HepG2 (cell line): ENCODE data around the gene CCNB1. TPM values are rescaled to one million over a fixed set of nuclear protein-coding genes. Genes with fewer than 3 reads are reported as not detected.
"Not testable (repeated sequence)": the region's sequence is repeated elsewhere in the genome, so short reads cannot be mapped to it uniquely, and the experiment has no call there.

Experiments
- ATAC-seq: fragments of 200-7000 bp; cut with Tn5 transposase; 3 replicates; pipeline ENCODE4 v1.9.1; 2020; ENCODE audit warnings: mild to moderate bottlenecking, moderate library complexity
- BruUV-seq: library from RNA; stranded (reverse); fragments of 400-500 nt; replicated peaks from 2 replicates; lab custom pipeline; 2021; lab: Mats Ljungman, UMichigan
- CTCF ChIA-PET: fragments of 300-600 bp; formaldehyde crosslinking; extraction: SDS; loops from one replicate; lab custom pipeline; 2021; ENCODE audit warnings: low total read pairs, inconsistent platforms, low intra/inter-chr PET ratio; lab: Yijun Ruan, JAX
- POLR2A ChIA-PET: fragments of 350-600 bp; sonication (Branson Sonifier 250); formaldehyde crosslinking; loops from one replicate; lab custom pipeline; 2020; ENCODE audit warnings: antibody characterized with exemption, inconsistent platforms; lab: Yijun Ruan, JAX
- DNase-seq: peaks from one replicate; pipeline ENCODE4 v3.0.0-alpha.2; 2015; ENCODE audit warnings: low spot score
- FAIRE-seq: peaks from 3 replicates; lab custom pipeline; 2011; peaks lifted over from hg19 to GRCh38; lab: Jason Lieb, UNC
- H2AFZ ChIP-seq: one replicate; pipeline ENCODE4 v1.6.1; 2011; ENCODE audit warnings: low read length, inconsistent platforms
- H3K27ac ChIP-seq: fragments of 300-600 bp; 3 replicates; pipeline ENCODE4 v1.8.0; 2011; ENCODE audit warnings: mixed run types, mild to moderate bottlenecking, mixed read lengths, low read length, inconsistent platforms; ENCODE audit not compliant: insufficient read depth; ENCODE audit errors: extremely low read length
- H3K27me3 ChIP-seq, 2 experiments: fragments of 200-600 bp in 1 of 2; 2 replicates in 1 of 2; 3 replicates in 1 of 2; pipeline versions ENCODE4 v1.6.0 to v1.8.0; 2011; ENCODE audit warnings: low read length in 2 of 2, mild to moderate bottlenecking in 2 of 2, moderate library complexity in 2 of 2, inconsistent platforms in 1 of 2; ENCODE audit not compliant: insufficient read depth in 2 of 2, control insufficient read depth in 1 of 2
- H3K36me3 ChIP-seq, 2 experiments: fragments of 200-600 bp in 1 of 2; replicated peaks in 1 of 2; 2 replicates in 1 of 2; 3 replicates in 1 of 2; pipeline versions ENCODE4 v1.5.1 to v1.8.0; 2011; ENCODE audit warnings: low read length in 2 of 2, inconsistent platforms in 1 of 2; ENCODE audit not compliant: insufficient read depth in 2 of 2, control insufficient read depth in 1 of 2
- H3K4me1 ChIP-seq: 2 replicates; pipeline ENCODE4 v1.5.1; 2012; ENCODE audit warnings: low read length, inconsistent platforms; ENCODE audit not compliant: insufficient read depth
- H3K4me2 ChIP-seq: 2 replicates; pipeline ENCODE4 v1.6.0; 2011; ENCODE audit warnings: low read depth, low read length, inconsistent platforms
- H3K4me3 ChIP-seq, 3 experiments: fragments of 200-600 bp in 1 of 3; sonication (generic), shearing (Covaris generic) in 1 of 3; replicated peaks in 1 of 3; 2 replicates each; pipeline ENCODE4 v1.5.1; 2011 to 2016; ENCODE audit warnings: low read length in 3 of 3, inconsistent platforms in 2 of 3, low read depth in 2 of 3, mild to moderate bottlenecking in 2 of 3, control low read depth in 1 of 3, mixed read lengths in 1 of 3; ENCODE audit not compliant: insufficient read depth in 1 of 3
- H3K79me2 ChIP-seq: one replicate; pipeline ENCODE4 v1.6.1; 2011; ENCODE audit warnings: low read length, inconsistent platforms; ENCODE audit not compliant: insufficient read depth
- H3K9ac ChIP-seq: 2 replicates; pipeline ENCODE4 v1.6.0; 2011; ENCODE audit warnings: mild to moderate bottlenecking, low read depth, low read length, inconsistent platforms; ENCODE audit not compliant: insufficient read depth
- H3K9me3 ChIP-seq: 2 replicates; pipeline ENCODE4 v1.5.1; 2012; ENCODE audit warnings: mild to moderate bottlenecking, low read length
- H4K20me1 ChIP-seq: 2 replicates; pipeline ENCODE4 v1.6.0; 2011; ENCODE audit warnings: inconsistent platforms, mild to moderate bottlenecking, low read length, moderate library complexity; ENCODE audit not compliant: insufficient read depth
- HINFP ChIP-seq: sonication (generic); formaldehyde crosslinking; IDR thresholded peaks from 2 replicates; pipeline ENCODE4 v1.4.0; 2020; ENCODE audit warnings: low read depth, mild to moderate bottlenecking, missing genetic modification reagents
- SRSF1 ChIP-seq: fragments of 200-400 bp; formaldehyde crosslinking; optimal IDR thresholded peaks from 2 replicates; pipeline ENCODE3; 2017; ENCODE audit warnings: mild to moderate bottlenecking, low read depth, low read length, moderate library complexity
- TBL1XR1 ChIP-seq: fragments of 150-350 bp; IDR thresholded peaks from 2 replicates; pipeline ENCODE4 v1.6.1; 2014; ENCODE audit warnings: borderline replicate concordance, low read length; ENCODE audit not compliant: partially characterized antibody
- WGBS: methylation state at CpG from one replicate; pipeline ENCODE4 v1.1.6; 2017; ENCODE audit warnings: low lambda C conversion rate; 5-methylcytosine and 5-hydroxymethylcytosine counted together
- in situ Hi-C: cut with HindIII; loops from 2 replicates; pipeline ENCODE4 v1.10.0; 2017; ENCODE audit warnings: low pct_unique_long_range_greater_than_20kb; ENCODE audit not compliant: extremely low pct_ligation_motif_present
- intact Hi-C: fragments of 100-400 bp; cut with micrococcal nuclease; formaldehyde crosslinking; loops from one replicate; pipeline ENCODE4 v1.10.0; 2022; ENCODE audit not compliant: unreplicated experiment
- polyA plus RNA-seq, 8 experiments: library from polyadenylated mRNA; depleted of rRNA in 3 of 8; stranded (reverse) in 7 of 8; unstranded in 1 of 8; fragments of >200 nt; fragmentation: Illumina TruSeq in 4 of 8; extraction: Trizol in 4 of 8; gene quantifications; 2 replicates each; pipeline versions ENCODE4 v1.2.1 to v1.2.3, GENCODE V29; 2011 to 2016; ENCODE audit warnings: low read depth in 4 of 8, missing spikeins in 1 of 8, mixed read lengths in 1 of 8; ENCODE audit not compliant: insufficient read depth in 1 of 8
- total RNA-seq, 5 experiments: library from RNA; depleted of rRNA; stranded (reverse); fragments of >200 nt; fragmentation: Illumina TruSeq; extraction: Trizol; gene quantifications; 2 replicates each; pipeline ENCODE4 v1.2.3, GENCODE V29; 2016; ENCODE audit warnings: low read depth in 1 of 5
- TF ChIP-seq, protein P1 (sequence below): sonication (generic); formaldehyde crosslinking; IDR thresholded peaks from 2 replicates; pipeline ENCODE4 v1.9.0; 2022; ENCODE audit warnings: missing genetic modification reagents, mild to moderate bottlenecking, borderline replicate concordance

The CCNB1 gene
- total and polyA plus RNA-seq, 2 of the 13 experiments (the other 11 are each of a cell fraction or from before 2014, with no cell fraction given), result 82.3 to 316 TPM

GRCh38 chr5:69136293-69136692 is 30.7 kb upstream of the CCNB1 start (continued):
- TF ChIP-seq HINFP (CRISPR knock-in tag) (no peak), TBL1XR1 (no peak), SRSF1 (no peak)
- TF ChIP-seq, protein P1, sequence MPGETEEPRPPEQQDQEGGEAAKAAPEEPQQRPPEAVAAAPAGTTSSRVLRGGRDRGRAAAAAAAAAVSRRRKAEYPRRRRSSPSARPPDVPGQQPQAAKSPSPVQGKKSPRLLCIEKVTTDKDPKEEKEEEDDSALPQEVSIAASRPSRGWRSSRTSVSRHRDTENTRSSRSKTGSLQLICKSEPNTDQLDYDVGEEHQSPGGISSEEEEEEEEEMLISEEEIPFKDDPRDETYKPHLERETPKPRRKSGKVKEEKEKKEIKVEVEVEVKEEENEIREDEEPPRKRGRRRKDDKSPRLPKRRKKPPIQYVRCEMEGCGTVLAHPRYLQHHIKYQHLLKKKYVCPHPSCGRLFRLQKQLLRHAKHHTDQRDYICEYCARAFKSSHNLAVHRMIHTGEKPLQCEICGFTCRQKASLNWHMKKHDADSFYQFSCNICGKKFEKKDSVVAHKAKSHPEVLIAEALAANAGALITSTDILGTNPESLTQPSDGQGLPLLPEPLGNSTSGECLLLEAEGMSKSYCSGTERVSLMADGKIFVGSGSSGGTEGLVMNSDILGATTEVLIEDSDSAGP (CRISPR knock-in tag), result no peak

- H3K27me3 ChIP-seq, ATAC-seq, POLR2A ChIA-PET, H3K9ac ChIP-seq, DNase-seq, H4K20me1 ChIP-seq, H3K36me3 ChIP-seq, H3K4me3 ChIP-seq, BruUV-seq, CTCF ChIA-PET, H3K4me2 ChIP-seq, intact Hi-C loops, H3K79me2 ChIP-seq, FAIRE-seq, in situ Hi-C loops, H3K27ac ChIP-seq, H3K4me1 ChIP-seq, H3K9me3 ChIP-seq, H2AFZ ChIP-seq: not testable (repeated sequence)
- 50% methylated on average over 1 of the region's 1 CpG for WGBS
Observed at GRCh38 chr5:69137208-69137607, 29.7 kb upstream of the CCNB1 start.
